Lung (tissue), 12 donors: ENCODE data around the gene PRR15. TPM values are rescaled to one million over a fixed set of nuclear protein-coding genes. Genes with fewer than 3 reads are reported as not detected.

Source experiments
- ATAC-seq: fragments of 200-7000 bp; cut with Tn5 transposase; one replicate; pipeline ENCODE4 v1.9.1; 2020; ENCODE audit warnings: moderate number of reproducible peaks; ENCODE audit not compliant: insufficient read depth, low FRiP score
- DNase-seq, 3 donors: peaks; one replicate each; pipeline ENCODE4 v3.0.0-alpha.2; 2013 to 2017
- H3K27ac ChIP-seq, 2 donors: one replicate each; pipeline ENCODE4 v1.5.1; 2013; ENCODE audit warnings: mild to moderate bottlenecking in 2 of 2, moderate library complexity in 2 of 2, control low read depth in 1 of 2, inconsistent platforms in 1 of 2, low read depth in 1 of 2, low read length in 1 of 2
- H3K27me3 ChIP-seq, 3 donors: one replicate each; pipeline ENCODE4 v1.5.1; 2013; ENCODE audit warnings: low read length in 2 of 3; ENCODE audit not compliant: control insufficient read depth in 3 of 3, insufficient read depth in 3 of 3
- H3K36me3 ChIP-seq, 4 donors: one replicate each; pipeline ENCODE4 v1.5.1; 2013; ENCODE audit warnings: low read length in 4 of 4, mild to moderate bottlenecking in 1 of 4, moderate library complexity in 1 of 4; ENCODE audit not compliant: control insufficient read depth in 4 of 4, insufficient read depth in 4 of 4
- H3K4me1 ChIP-seq, 5 donors: one replicate each; pipeline ENCODE4 v1.5.1; 2013; ENCODE audit warnings: low read length in 5 of 5, mild to moderate bottlenecking in 2 of 5, moderate library complexity in 1 of 5; ENCODE audit not compliant: control insufficient read depth in 5 of 5, insufficient read depth in 5 of 5
- H3K4me3 ChIP-seq: one replicate; pipeline ENCODE4 v1.5.1; 2013; ENCODE audit warnings: mild to moderate bottlenecking, control low read depth, moderate library complexity
- H3K9ac ChIP-seq, 2 donors: one replicate each; pipeline ENCODE4 v1.5.1; 2013; ENCODE audit warnings: low read length in 2 of 2, control low read depth in 1 of 2; ENCODE audit not compliant: insufficient read depth in 1 of 2
- H3K9me3 ChIP-seq, 4 donors: one replicate each; pipeline ENCODE4 v1.5.1; 2013; ENCODE audit warnings: low read length in 3 of 4, mild to moderate bottlenecking in 1 of 4, moderate library complexity in 1 of 4; ENCODE audit not compliant: control insufficient read depth in 4 of 4, insufficient read depth in 3 of 4
- WGBS, 2 donors: extraction: QIAGEN DNeasy Blood & Tissue Kit; methylation state at CpG; one replicate each; pipeline ENCODE4 v1.1.7; 2013; 5-methylcytosine and 5-hydroxymethylcytosine counted together
- polyA plus RNA-seq, 2 donors: library from polyadenylated mRNA; stranded (reverse); fragments of 200-250 nt; gene quantifications; one replicate each; pipeline ENCODE4 v1.2.1, GENCODE V29; 2013
- total RNA-seq, 2 donors: library from RNA; depleted of rRNA in 1 of 2; stranded (reverse); fragments of >200 nt in 1 of 2; gene quantifications; one replicate each; pipeline ENCODE4 v1.2.1, GENCODE V29; 2014 to 2021
- TF ChIP-seq, protein P1 (sequence below): IDR thresholded peaks from 2 replicates; pipeline ENCODE4 v1.5.1; 2012; ENCODE audit warnings: mild to moderate bottlenecking; ENCODE audit errors: control extremely low read depth, extremely low read depth
- donor health status: control.
- donor health status: control.
- donor health status: Bipolar disorder and iron deficiency.
- donor health status: healthy.
- donor health status: DM: yes; HTN: yes; CAD: no.

Gene PRR15
- total and polyA plus RNA-seq, 4 donors, result 0.71 to 11.4 (median 7.0) TPM

DNA sequence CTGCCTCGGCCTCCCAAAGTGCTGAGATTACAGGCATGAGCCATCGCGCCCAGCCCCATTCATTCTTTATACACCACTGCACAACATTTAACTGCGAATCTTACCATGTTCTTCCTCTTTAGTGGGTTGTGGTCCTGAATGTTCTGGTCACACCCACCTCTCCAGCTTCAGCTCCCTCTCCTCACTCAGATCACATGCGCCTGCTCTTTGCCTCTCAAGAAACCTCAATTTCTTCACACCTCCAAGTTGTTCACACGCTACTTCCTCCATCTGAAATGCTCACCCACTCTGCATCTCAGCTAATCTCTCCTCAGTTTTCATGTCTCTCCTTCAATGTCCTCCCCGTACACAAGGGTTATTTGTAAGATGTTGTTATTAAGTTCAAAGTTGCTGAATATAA lies 2.4 kb upstream of the PRR15 start:
- H3K9ac ChIP-seq, result no peak overlapping the region
- TF ChIP-seq, protein P1, sequence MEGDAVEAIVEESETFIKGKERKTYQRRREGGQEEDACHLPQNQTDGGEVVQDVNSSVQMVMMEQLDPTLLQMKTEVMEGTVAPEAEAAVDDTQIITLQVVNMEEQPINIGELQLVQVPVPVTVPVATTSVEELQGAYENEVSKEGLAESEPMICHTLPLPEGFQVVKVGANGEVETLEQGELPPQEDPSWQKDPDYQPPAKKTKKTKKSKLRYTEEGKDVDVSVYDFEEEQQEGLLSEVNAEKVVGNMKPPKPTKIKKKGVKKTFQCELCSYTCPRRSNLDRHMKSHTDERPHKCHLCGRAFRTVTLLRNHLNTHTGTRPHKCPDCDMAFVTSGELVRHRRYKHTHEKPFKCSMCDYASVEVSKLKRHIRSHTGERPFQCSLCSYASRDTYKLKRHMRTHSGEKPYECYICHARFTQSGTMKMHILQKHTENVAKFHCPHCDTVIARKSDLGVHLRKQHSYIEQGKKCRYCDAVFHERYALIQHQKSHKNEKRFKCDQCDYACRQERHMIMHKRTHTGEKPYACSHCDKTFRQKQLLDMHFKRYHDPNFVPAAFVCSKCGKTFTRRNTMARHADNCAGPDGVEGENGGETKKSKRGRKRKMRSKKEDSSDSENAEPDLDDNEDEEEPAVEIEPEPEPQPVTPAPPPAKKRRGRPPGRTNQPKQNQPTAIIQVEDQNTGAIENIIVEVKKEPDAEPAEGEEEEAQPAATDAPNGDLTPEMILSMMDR, result no peak
- peaks cover 4 to 87% (median 63%) of the 10 kb centered on the region in 3 donors for H3K27me3 ChIP-seq
- peaks cover 0 to 32% (median 14%) of the 10 kb centered on the region in 5 donors for H3K4me1 ChIP-seq
- ATAC-seq (no peak), DNase-seq (no peak)
- peaks cover 0 to 5% (median 0%) of the 10 kb centered on the region in 4 donors for H3K9me3 ChIP-seq
- H3K27ac ChIP-seq, result no peak overlapping the region
- no peak overlapping the region for H3K4me3 ChIP-seq
- WGBS, 2 donors, result 68 to 77% methylated on average over 7 of the region's 7 CpGs
- no peaks in the 10 kb centered on the region for H3K36me3 ChIP-seq

DNA sequence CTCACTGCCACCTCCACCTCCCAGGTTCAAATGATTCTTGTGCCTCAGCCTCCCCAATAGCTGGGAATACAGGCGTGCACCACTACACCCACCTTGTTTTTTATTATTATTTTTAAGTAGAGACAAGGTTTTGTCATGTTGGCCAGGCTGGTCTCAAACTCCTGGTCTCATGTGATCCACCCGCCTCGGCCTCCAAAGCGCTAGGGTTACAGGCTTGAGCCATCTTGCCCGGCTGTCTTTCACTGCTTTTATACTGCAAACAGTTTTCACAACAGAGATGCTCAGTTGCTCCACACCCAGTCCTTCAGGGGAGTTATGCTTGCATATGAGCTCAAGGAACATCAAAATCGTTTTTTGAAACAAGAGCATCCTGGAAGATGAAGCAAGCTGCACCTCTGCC lies 1.3 kb upstream of the PRR15 start:
- TF ChIP-seq, protein P1, result no peak
- no peak overlapping the region for H3K27ac ChIP-seq
- DNase-seq (no peak), ATAC-seq (no peak)
- no peaks in the 10 kb centered on the region for H3K36me3 ChIP-seq
- H3K9ac ChIP-seq, result no peak overlapping the region
- 76 to 77% methylated on average over 6 of the region's 6 CpGs for WGBS, 2 donors
- peaks cover 0 to 32% (median 14%) of the 10 kb centered on the region in 5 donors for H3K4me1 ChIP-seq
- H3K4me3 ChIP-seq, result no peak overlapping the region
- H3K27me3 ChIP-seq, result peaks cover 4 to 89% (median 70%) of the 10 kb centered on the region in 3 donors
- H3K9me3 ChIP-seq, result peaks cover 0 to 5% (median 0%) of the 10 kb centered on the region in 4 donors

DNA sequence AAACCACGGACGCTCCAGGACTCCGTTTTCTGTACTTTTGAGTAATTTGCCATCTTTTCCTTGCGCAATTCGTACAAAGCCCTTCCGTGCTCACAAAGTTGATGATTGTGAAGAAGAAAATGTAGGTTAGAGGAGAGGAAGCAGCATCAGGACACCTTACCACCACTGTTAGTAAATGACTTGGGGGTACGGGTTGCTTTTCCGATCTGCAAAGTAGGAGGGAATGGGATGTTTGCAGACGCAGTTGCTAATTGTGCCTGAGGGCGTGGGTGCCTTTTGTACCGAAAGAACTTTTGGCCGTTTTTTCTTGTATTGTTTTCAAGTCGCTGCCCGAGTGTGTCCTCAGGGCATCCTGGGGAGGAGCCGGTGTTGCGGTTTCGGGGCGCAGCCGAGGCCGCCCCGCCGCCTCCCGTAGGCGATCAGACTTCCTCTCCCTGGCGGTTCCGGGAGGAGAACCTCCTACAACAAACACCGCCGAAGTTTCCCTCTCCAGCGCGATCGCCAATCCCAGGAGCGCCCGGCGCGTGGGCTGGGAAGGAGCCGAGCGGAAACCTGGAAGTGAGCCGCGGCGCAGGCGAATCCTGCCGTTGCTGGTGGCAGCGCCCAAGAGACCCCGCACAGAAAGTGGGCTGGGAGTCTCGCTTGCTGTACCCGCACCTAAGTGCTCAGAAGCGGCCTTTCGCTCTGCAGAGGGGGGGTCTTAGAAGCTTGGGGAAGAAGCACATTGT lies 1.0 kb downstream of the PRR15 start:
- WGBS, 2 donors, result 0 to 1% methylated on average over 48 of the region's 48 CpGs
- no peak overlapping the region for H3K9ac ChIP-seq

More for the DNA sequence above, 1.0 kb downstream of the PRR15 start:
- DNase-seq, result peak; percentile 49 to 55 (median 54)
- peak; percentile 45 for ATAC-seq
- Histone ChIP-seq H3K36me3 (no peaks in the 10 kb centered on the region), H3K4me1 (peaks cover 0 to 32% (median 14%) of the 10 kb centered on the region in 5 donors), H3K4me3 (peak overlapping the region; percentile 35), H3K27ac (peak overlapping the region in 1 of 2 donors; percentile 32), H3K27me3 (peaks cover 4 to 94% (median 83%) of the 10 kb centered on the region in 3 donors), H3K9me3 (peaks cover 0 to 5% (median 0%) of the 10 kb centered on the region in 4 donors)
- TF ChIP-seq, protein P1, result no peak
